C4-2B (cell line): ENCODE measurements around the gene ABCG1.

Source experiments
- CTCF ChIP-seq: fragments of 450-650 bp; conservative IDR thresholded peaks from 2 replicates; pipeline ENCODE4 v1.5.1; 2017; ENCODE audit warnings: mild to moderate bottlenecking
- ZFX ChIP-seq: fragments of 450-650 bp; IDR thresholded peaks from 2 replicates; pipeline ENCODE4 v1.6.1; 2017

DNA sequence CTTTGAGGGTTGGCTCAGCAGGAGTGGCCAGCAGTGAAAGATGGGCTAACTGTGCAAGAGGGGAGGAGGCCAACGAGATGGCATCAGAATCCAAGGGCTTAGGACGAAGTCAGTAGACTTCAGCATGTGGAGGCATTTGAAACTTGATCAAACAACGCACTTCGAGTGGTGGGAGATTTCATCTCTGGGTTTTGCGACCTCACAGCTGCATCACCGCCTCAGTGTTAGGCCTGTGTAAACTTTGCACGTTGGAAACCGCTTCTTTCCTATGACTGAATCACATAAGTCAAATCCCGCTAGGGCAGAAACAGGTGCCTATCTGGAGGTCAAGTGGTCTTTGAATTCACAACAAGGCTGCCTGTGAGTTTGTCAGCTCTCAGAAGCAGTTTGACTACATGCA is 78.4 kb downstream of the ABCG1 start:
- TF ChIP-seq CTCF (no peak), ZFX (no peak)
